T-helper 1 cell treated with Interleukin-12 subunit alpha and Interleukin-12 subunit beta and Interleukin-4 antibody, amounts not matched to agents 30 ng/mL and 1 ng/mL, for 36 hours (primary cell): ENCODE data around the gene MROH2A. TPM values are rescaled to one million over a fixed set of nuclear protein-coding genes. Genes with fewer than 3 reads are reported as not detected.

Experiments
- intact Hi-C: fragments of 100-400 bp; cut with micrococcal nuclease; formaldehyde crosslinking; loops from one replicate; pipeline ENCODE4 v1.15.1; 2024
- total RNA-seq: library from RNA; stranded (reverse); gene quantifications from 2 replicates; pipeline ENCODE4 v1.2.3, GENCODE V29; 2022

Gene MROH2A
- total RNA-seq, 1 donor from 2014 or later: not detected

DNA sequence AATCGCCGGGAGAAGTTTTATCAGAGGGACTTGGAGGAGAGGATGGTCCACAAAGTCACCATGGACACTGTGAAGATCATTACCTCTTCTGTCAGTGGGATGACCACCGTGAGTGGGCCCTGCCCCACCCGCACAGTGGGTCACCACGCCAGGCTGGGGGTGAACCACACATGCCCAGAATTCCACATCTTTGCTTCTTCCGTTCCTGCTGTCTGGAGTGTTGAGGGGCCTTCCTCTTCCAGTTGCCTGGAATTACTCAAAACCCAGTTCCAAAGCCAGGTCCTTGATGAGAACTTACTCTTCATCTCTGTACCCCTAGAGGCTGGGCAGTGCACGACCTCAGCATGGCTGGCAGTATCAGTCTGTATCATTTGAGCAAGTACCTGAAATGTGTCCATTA is 22.1 kb downstream of the MROH2A start:
- intact Hi-C loops: no loop called here

GRCh38 chr2:233801357-233802131 is 23.4 kb downstream of the MROH2A start:
- intact Hi-C loops: no loop called here

- intact Hi-C loops: no loop called here
Measured at GRCh38 chr2:233802132-233802815, 24.1 kb downstream of the MROH2A start.

GRCh38 chr2:233803292-233803911 is 25.3 kb downstream of the MROH2A start:
- intact Hi-C loops: no loop called here

DNA sequence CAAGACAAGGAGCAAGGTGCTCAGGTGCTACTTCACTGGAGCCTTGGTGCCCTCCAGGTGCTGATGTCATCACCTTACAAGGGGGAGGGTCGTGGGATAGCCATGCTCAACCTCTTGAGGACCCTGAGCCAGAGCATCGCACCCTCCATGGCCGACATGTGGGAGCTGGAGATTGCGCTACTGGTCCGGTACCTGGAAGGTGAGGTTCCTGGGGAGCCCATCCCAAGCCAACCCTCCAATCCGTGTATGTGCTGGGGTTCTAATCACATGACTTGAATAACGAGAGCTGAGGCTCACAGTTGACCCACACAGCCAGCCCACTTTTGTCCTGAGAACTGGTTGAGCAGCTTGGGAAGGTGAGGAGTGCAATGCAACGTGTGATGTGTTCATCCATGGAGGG is 25.9 kb downstream of the MROH2A start:
- intact Hi-C loops: no loop called here

DNA sequence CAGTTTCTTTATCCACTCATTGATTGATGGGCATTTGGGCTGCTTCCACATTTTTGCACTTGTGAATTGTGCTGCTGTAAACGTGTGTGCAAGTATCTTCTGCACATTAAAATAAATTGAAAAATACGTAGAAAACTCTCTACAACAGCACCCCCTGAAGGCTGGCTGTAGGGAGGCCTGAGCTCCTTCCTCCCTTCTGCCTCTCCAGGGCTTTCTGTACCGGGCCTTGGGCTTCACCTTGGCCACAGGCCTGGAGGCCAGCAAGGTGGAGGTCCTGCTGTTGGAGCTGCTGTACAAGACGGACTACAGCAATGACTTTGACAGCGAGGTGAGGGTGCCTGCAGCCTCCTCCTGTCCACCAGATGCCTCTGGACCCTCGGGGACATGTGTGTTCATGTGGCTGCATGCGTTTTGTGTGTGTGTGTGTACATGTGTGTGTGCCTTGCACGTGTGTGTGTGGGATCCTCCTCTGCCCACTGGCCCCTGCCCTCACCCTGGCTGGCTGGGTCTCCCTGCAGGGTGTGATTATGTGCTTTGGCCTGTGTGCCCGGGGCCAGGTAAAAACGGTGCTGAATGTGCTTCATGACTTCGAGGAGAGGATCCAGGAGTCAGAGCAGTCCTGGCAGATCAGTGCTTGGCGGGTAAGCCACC is 29.2 kb downstream of the MROH2A start:
- intact Hi-C loops: no loop called here

GRCh38 chr2:233807966-233808935 is 30.1 kb downstream of the MROH2A start:
- intact Hi-C loops: no loop called here

DNA sequence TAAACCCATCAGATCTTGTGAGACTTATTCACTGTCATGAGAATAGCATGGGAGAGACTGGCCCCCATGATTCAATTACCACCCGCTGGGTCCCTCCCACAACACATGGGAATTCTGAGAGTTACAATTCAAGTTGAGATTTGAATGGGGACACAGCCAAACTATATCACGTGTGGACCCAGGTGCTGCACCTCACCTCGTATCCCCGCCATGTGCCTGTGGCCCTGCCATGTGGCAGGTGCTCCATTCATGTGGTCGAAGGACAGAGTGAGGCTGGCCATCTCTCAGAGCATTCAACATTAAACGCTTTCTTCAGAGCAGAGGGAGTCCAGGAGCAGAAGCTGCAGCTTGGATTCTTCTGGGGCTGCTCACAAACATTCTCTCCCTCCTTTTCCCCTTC is 32.3 kb downstream of the MROH2A start:
- intact Hi-C loops: no loop called here

- intact Hi-C loops: no loop called here
Measured at GRCh38 chr2:233811087-233811486, 33.0 kb downstream of the MROH2A start.

DNA sequence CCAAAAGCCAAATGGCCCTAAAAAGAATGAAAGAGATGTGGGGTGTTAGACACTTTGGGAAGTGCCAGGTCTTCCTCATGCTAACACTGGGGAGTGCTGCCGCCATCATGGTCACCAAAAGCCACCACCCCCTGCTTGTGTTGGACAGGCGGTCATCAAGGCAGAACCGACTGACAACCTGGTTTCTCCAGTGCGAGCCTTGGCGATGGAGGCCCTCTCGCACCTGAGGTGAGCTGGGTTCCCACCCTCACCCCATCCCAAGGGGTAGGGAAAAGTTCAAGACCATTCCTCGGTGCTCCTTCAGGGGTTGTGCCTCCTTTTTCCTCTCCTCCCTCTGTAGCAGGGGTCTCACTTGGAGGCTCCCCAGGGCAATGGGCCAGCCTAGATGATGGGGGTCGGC is 33.6 kb downstream of the MROH2A start:
- intact Hi-C loops: no loop called here

- intact Hi-C loops: no loop called here
Measured at GRCh38 chr2:233813236-233814055, 35.3 kb downstream of the MROH2A start.

GRCh38 chr2:233814056-233814835 is 36.1 kb downstream of the MROH2A start:
- intact Hi-C loops: no loop called here

- intact Hi-C loops: no loop called here
Measured at GRCh38 chr2:233815861-233816260, 37.7 kb downstream of the MROH2A start.

DNA sequence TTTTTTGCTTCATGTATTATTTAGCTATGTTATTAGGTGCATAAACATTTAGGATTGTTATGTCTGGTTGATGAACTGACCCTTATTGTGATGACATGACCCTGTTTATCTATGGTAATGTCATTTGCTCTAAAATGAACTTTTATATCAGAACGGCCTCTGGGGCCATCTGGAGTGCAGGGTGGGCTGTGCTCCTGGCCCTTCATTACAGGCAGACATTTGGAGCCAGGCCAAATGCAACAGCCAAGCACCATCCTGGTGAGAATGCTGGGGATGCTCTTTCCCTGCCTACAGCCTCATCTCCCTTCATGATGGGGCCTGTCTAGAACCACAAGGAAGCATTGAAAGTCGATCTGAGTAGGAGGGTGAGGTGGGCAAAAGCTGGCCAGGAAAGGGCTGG is 38.2 kb downstream of the MROH2A start:
- intact Hi-C loops: no loop called here

- intact Hi-C loops: no loop called here
Measured at GRCh38 chr2:233816771-233817170, 38.6 kb downstream of the MROH2A start.

GRCh38 chr2:233817361-233817911 is 39.3 kb downstream of the MROH2A start:
- intact Hi-C loops: no loop called here

- intact Hi-C loops: no loop called here
Measured at GRCh38 chr2:233817995-233818638, 40.0 kb downstream of the MROH2A start.
